Femur (tissue), 1 donor: ENCODE data around the gene RING1.

Source experiments
- DNase-seq: peaks from one replicate; pipeline ENCODE4 v3.0.0-alpha.2; 2017

The RING1 gene

DNA sequence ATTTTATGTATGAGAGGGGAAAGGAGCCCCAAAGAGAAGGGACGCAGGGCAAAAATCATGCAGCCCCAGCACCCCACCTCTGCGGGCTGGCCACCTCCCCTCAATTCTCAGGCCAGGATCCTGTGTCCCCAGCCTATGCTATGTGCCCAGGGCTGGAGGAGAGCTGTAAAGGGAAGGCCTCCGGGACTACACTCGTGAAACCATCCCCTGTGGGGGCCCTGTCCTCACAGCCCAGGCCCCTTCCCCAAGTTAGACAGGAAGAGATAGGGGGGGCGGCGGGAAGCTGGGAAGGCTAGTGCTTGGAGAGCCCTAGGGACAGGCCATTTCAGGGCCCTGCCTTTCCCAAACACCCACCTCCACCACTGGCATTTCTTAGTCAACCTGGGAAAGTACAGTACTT, 14.7 kb upstream of the RING1 start:
- no peak for DNase-seq

- DNase-seq = no peak
These were observed 13.8 kb upstream of the RING1 start for GRCh38 chr6:33194431-33194979.

GRCh38 chr6:33195304-33196165, 12.8 kb upstream of the RING1 start:
- DNase-seq = no peak

- no peak for DNase-seq
These were observed 10.8 kb upstream of the RING1 start for GRCh38 chr6:33197431-33198048.

- no peak for DNase-seq
These were observed 10.0 kb upstream of the RING1 start for GRCh38 chr6:33198159-33198852.

DNA sequence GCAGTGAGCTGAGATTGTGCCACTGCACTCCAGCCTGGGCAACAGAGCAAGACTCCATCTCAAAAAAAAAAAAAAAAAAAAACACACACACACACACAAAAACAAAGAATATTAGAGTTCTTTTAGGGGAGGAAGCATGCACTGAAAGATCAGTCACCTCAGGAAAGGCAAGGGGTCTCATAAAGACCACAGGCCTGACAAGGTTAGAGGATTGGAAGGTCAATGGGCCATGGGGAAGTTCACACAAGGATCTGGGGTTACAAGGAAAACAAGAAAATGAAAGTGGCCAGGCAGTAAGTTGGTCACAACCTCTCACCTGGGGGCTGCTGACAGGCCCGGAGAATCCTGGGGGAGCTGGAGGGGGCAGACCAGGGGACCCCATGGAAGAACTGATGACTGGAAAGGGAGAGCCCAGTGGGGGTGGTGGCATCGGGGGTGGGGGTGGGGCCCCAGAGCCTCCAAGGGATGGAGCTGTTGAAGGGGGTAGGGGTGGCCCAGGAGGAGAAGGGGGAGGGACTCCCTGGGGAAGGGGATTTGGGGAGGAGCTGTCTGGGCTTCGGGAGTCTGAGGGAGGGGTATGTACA, 9.4 kb upstream of the RING1 start:
- no peak for DNase-seq

GRCh38 chr6:33199687-33200218, 8.5 kb upstream of the RING1 start:
- DNase-seq = no peak

DNA sequence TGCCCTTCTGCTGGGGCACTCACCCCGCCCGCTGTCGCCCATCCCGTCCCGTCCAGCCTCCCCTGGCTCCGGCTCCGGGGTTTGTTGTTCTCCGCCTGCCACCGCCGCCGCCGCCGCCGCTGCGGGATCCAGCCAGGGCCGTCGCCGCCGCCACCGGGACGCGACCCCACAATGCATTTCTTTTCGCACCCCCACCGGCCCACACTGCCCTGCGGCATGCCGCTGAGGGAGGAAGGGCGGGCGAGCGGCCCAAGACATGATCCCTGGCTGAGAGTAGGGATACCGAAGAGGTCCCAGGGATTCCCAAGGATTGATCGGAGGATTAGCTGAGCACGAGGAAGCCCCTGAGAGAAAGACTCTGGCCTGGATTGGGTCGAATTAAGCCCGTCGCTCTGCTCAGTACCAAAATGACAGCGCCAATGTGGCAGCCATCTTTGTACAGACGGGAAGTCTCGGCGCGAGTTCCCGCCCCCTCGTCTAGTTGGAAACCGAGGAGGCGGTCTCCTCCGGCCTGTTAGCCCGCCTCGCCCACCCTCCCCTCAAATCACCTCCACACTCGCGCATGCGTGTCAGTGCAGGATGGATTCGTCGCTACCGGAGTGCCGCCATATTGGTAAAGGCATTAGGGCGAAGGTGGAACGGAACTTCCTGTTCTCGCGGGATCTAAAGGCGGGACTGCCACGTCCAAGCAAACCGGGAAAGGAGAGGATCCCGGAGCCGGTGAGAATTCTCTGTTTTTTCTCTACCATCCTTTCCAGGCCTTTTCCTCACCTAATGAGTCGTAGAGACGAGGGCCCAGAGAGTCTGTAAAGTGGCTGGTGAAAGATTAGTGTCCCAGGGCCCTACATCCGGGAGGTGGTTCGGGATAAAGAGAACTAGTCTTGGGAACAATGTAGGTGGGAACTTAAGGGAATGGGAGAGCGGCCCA, 7.8 kb upstream of the RING1 start, which contains the start of the genes RXRB and SLC39A7:
RXRB (minus strand) TSS at position 447 of the 928 bp plus-strand sequence; CDS start at position 258, 189 bp downstream.
SLC39A7 (plus strand) TSS at position 649 of the 928 bp plus-strand sequence. CDS start 379 bp downstream, outside the sequence.
- DNase-seq = peak; percentile 100

- no peak for DNase-seq
These were observed 7.2 kb upstream of the RING1 start for GRCh38 chr6:33201147-33201545.

GRCh38 chr6:33201935-33202334, 6.4 kb upstream of the RING1 start:
- DNase-seq = no peak

- no peak for DNase-seq
These were observed 5.5 kb upstream of the RING1 start for GRCh38 chr6:33202799-33203198.

- no peak for DNase-seq
These were observed 4.7 kb upstream of the RING1 start for GRCh38 chr6:33203443-33204164.

DNA sequence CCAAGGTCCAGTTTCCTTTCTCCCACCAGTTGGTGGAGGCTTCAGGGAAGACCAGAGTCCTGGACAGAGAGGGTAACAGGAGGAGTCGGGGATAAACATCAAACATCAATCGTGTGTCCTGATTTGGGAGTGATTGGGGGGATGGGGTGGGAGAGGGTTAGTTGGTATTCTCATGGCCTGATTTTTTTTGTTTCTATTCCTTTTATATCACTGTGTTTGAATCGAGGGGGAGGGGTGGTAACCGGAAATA, 4.2 kb upstream of the RING1 start:
- DNase-seq = no peak

- peak; percentile 96 for DNase-seq
These were observed 3.7 kb upstream of the RING1 start, which contains the start of gene HSD17B8 for GRCh38 chr6:33204415-33205190. TSS of gene HSD17B8 (plus strand) at chr6:33204655. CDS start at chr6:33204669, 14 bp downstream.

DNA sequence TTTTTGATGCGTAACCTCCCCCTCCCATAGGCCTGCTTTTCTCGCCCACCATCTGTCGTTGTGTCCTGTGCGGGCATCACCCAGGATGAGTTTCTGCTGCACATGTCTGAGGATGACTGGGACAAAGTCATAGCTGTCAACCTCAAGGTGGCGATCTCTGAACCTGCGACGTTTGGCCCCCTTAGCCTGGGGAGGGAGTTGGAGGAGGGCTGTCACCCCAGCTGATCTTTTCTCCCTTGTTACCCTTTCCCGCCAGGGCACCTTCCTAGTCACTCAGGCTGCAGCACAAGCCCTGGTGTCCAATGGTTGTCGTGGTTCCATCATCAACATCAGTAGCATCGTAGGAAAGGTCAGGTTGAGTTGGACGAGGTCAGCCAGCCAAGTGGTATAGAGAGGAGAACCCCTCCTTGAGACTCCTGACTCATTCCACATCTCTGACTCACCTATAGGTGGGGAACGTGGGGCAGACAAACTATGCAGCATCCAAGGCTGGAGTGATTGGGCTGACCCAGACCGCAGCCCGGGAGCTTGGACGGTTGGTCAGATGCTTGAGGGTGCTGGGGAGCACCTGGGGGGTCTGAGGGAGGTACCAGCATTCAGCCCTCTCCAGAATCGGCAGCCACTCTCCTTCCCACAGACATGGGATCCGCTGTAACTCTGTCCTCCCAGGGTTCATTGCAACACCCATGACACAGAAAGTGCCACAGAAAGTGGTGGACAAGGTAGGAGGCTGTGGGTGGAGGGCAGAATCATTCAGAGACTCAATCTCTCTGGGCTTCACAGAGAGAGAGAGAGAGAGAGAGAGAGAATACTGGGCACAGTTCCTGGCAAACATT, 2.9 kb upstream of the RING1 start:
- DNase-seq = no peak

- DNase-seq = no peak
These were observed 2.1 kb upstream of the RING1 start for GRCh38 chr6:33206027-33206863.

GRCh38 chr6:33206864-33207551, 1.3 kb upstream of the RING1 start:
- peak; percentile 46 for DNase-seq
